Mesenchymal stem cell (in vitro differentiated cells and primary cell): ENCODE measurements around the gene CD300LF.
A peak's percentile ranks its signal among the peaks of the same experiment; 100 is the strongest.

Source experiments
- DNase-seq: peaks from one replicate; pipeline ENCODE4 v3.0.0-alpha.2; 2013
- H2AFZ ChIP-seq: one replicate; pipeline ENCODE4 v1.6.1; 2013; ENCODE audit warnings: low read depth, mild to moderate bottlenecking, control low read depth, inconsistent platforms, low read length, moderate library complexity
- H2AK5ac ChIP-seq: 2 replicates; pipeline ENCODE4 v1.6.1; 2013; ENCODE audit warnings: low read length, moderate library complexity, mild to moderate bottlenecking, inconsistent platforms; ENCODE audit not compliant: severe bottlenecking
- H2BK120ac ChIP-seq: one replicate; pipeline ENCODE4 v1.6.1; 2013; ENCODE audit warnings: low read depth, mild to moderate bottlenecking, inconsistent platforms, low read length, moderate library complexity
- H2BK12ac ChIP-seq, 2 experiments: one replicate each; pipeline ENCODE4 v1.6.1; 2013; ENCODE audit warnings: inconsistent platforms in 2 of 2, low read length in 2 of 2, mild to moderate bottlenecking in 2 of 2, moderate library complexity in 2 of 2, control low read depth in 1 of 2
- H2BK15ac ChIP-seq: one replicate; pipeline ENCODE4 v1.6.1; 2013; ENCODE audit warnings: mild to moderate bottlenecking, low read depth, inconsistent platforms; ENCODE audit not compliant: poor library complexity, severe bottlenecking
- H2BK5ac ChIP-seq: 2 replicates; pipeline ENCODE4 v1.6.1; 2013; ENCODE audit warnings: low read depth, mild to moderate bottlenecking, low read length, control low read depth, inconsistent platforms; ENCODE audit not compliant: poor library complexity, severe bottlenecking
- H3K14ac ChIP-seq, 2 experiments: one replicate each; pipeline ENCODE4 v1.6.1; 2013; ENCODE audit warnings: inconsistent platforms in 2 of 2, low read length in 2 of 2, control low read depth in 1 of 2, mild to moderate bottlenecking in 1 of 2, moderate library complexity in 1 of 2
- H3K18ac ChIP-seq, 2 experiments: one replicate each; pipeline ENCODE4 v1.6.1; 2013; ENCODE audit warnings: inconsistent platforms in 2 of 2, low read length in 2 of 2, control low read depth in 1 of 2, low read depth in 1 of 2, mild to moderate bottlenecking in 1 of 2
- H3K23ac ChIP-seq, 2 experiments: one replicate each; pipeline ENCODE4 v1.6.1; 2013; ENCODE audit warnings: inconsistent platforms in 2 of 2, low read length in 2 of 2, mild to moderate bottlenecking in 2 of 2, moderate library complexity in 2 of 2, control low read depth in 1 of 2
- H3K27ac ChIP-seq: 2 replicates; pipeline ENCODE4 v1.5.1; 2013; ENCODE audit warnings: mild to moderate bottlenecking, moderate library complexity, low read length, control low read depth, inconsistent platforms; ENCODE audit not compliant: poor library complexity, severe bottlenecking
- H3K27me3 ChIP-seq, 2 experiments: 2 replicates each; pipeline versions ENCODE4 v1.6.1 to v1.7.0; 2013; ENCODE audit warnings: low read length in 2 of 2, mild to moderate bottlenecking in 2 of 2, moderate library complexity in 2 of 2, control low read depth in 1 of 2, inconsistent platforms in 1 of 2; ENCODE audit not compliant: control insufficient read depth in 1 of 2, insufficient read depth in 1 of 2
- H3K36me3 ChIP-seq, 2 experiments: 2 replicates each; pipeline versions ENCODE4 v1.6.1 to v1.7.0; 2013; ENCODE audit warnings: low read length in 2 of 2, control low read depth in 1 of 2, inconsistent platforms in 1 of 2, low read depth in 1 of 2, mild to moderate bottlenecking in 1 of 2; ENCODE audit not compliant: insufficient read depth in 2 of 2, control insufficient read depth in 1 of 2
- H3K4ac ChIP-seq, 2 experiments: one replicate each; pipeline ENCODE4 v1.6.1; 2013; ENCODE audit warnings: inconsistent platforms in 2 of 2, low read length in 2 of 2, mild to moderate bottlenecking in 2 of 2, moderate library complexity in 2 of 2, control low read depth in 1 of 2, low read depth in 1 of 2
- H3K4me1 ChIP-seq: 2 replicates; pipeline ENCODE4 v1.6.1; 2013; ENCODE audit warnings: low read depth, low read length, control low read depth; ENCODE audit not compliant: control insufficient read depth, insufficient read depth
- H3K4me2 ChIP-seq: 2 replicates; pipeline ENCODE4 v1.6.1; 2013; ENCODE audit warnings: low read length, mild to moderate bottlenecking, inconsistent platforms; ENCODE audit not compliant: poor library complexity, severe bottlenecking
- H3K4me3 ChIP-seq, 2 experiments: 2 replicates each; pipeline versions ENCODE4 v1.5.1 to v1.7.0; 2013; ENCODE audit warnings: low read length in 2 of 2, mild to moderate bottlenecking in 2 of 2, control low read depth in 1 of 2, low read depth in 1 of 2; ENCODE audit not compliant: insufficient read depth in 1 of 2
- H3K79me1 ChIP-seq: replicated peaks from 2 replicates; pipeline ENCODE4 v1.6.1; 2013; ENCODE audit warnings: mild to moderate bottlenecking, control low read depth, low read length, inconsistent platforms; ENCODE audit not compliant: poor library complexity, severe bottlenecking
- H3K9ac ChIP-seq: 2 replicates; pipeline ENCODE4 v1.7.0; 2013; ENCODE audit warnings: mild to moderate bottlenecking, low read length, moderate library complexity
- H3K9me3 ChIP-seq: 2 replicates; pipeline ENCODE4 v1.7.0; 2013; ENCODE audit warnings: mild to moderate bottlenecking, low read length; ENCODE audit not compliant: control insufficient read depth
- H4K8ac ChIP-seq: one replicate; pipeline ENCODE4 v1.6.1; 2013; ENCODE audit warnings: inconsistent platforms, mild to moderate bottlenecking, low read length, moderate library complexity
- H4K91ac ChIP-seq: one replicate; pipeline ENCODE4 v1.6.1; 2013; ENCODE audit warnings: mild to moderate bottlenecking, low read length, inconsistent platforms
- WGBS: methylation state at CpG from one replicate; pipeline ENCODE4 v1.1.7; 2013; ENCODE audit warnings: mixed read lengths; 5-methylcytosine and 5-hydroxymethylcytosine counted together

CD300LF gene

GRCh38 chr17:74746376-74746775 is 33.7 kb upstream of the CD300LF start:
- Histone ChIP-seq H2AFZ (no peak overlapping the region), H3K4ac (peak overlapping the region; percentile 18 to 71), H3K18ac (peak overlapping the region; percentile 49 to 76), H3K27me3 (peaks cover 0 to 31% of the 10 kb centered on the region in 2 experiments), H3K4me2 (no peak overlapping the region), H2BK12ac (peak overlapping the region; percentile 51 to 98), H4K91ac (peak overlapping the region; percentile 74), H3K27ac (no peak overlapping the region), H3K4me3 (no peak overlapping the region), H3K14ac (no peak overlapping the region), H3K23ac (no peak overlapping the region), H3K9ac (no peak overlapping the region), H3K79me1 (peaks cover 4% of the 10 kb centered on the region), H2AK5ac (no peak overlapping the region), H3K4me1 (peaks cover 40% of the 10 kb centered on the region), H2BK120ac (peak overlapping the region; percentile 61), H2BK5ac (no peak overlapping the region), H2BK15ac (peak overlapping the region; percentile 82), H3K9me3 (no peaks in the 10 kb centered on the region), H4K8ac (peak overlapping the region; percentile 82), H3K36me3 (no peaks in the 10 kb centered on the region)
- 52% methylated on average over 5 of the region's 5 CpGs for WGBS
- peak; percentile 38 for DNase-seq

GRCh38 chr17:74745548-74746177 is 32.9 kb upstream of the CD300LF start:
- Histone ChIP-seq H2AFZ (no peak overlapping the region), H4K8ac (no peak overlapping the region), H3K18ac (peak overlapping the region in 1 of 2 experiments; percentile 49), H2BK5ac (no peak overlapping the region), H3K9ac (no peak overlapping the region), H2AK5ac (no peak overlapping the region), H2BK15ac (peak overlapping the region; percentile 73), H3K4me3 (no peak overlapping the region), H3K4me1 (peaks cover 35% of the 10 kb centered on the region), H3K27me3 (peaks cover 0 to 37% of the 10 kb centered on the region in 2 experiments), H3K4ac (peak overlapping the region in 1 of 2 experiments; percentile 24), H4K91ac (peak overlapping the region; percentile 18), H3K23ac (no peak overlapping the region), H2BK12ac (peak overlapping the region; percentile 80 to 89), H3K79me1 (peaks cover 3% of the 10 kb centered on the region), H3K9me3 (no peaks in the 10 kb centered on the region), H3K36me3 (no peaks in the 10 kb centered on the region), H3K14ac (no peak overlapping the region), H3K4me2 (no peak overlapping the region), H2BK120ac (peak overlapping the region; percentile 35), H3K27ac (no peak overlapping the region)
- 96% methylated on average over 4 of the region's 8 CpGs for WGBS
- DNase-seq: no peak

GRCh38 chr17:74744714-74745547 is 32.2 kb upstream of the CD300LF start:
- Histone ChIP-seq H3K23ac (no peak overlapping the region), H2BK5ac (no peak overlapping the region), H3K9ac (no peak overlapping the region), H3K18ac (peak overlapping the region in 1 of 2 experiments; percentile 73), H3K27ac (no peak overlapping the region), H3K4me3 (no peak overlapping the region), H3K4me1 (peaks cover 28% of the 10 kb centered on the region), H3K4me2 (peak overlapping the region; percentile 30), H3K79me1 (peaks cover 2% of the 10 kb centered on the region), H3K9me3 (no peaks in the 10 kb centered on the region), H3K36me3 (no peaks in the 10 kb centered on the region), H2AFZ (no peak overlapping the region), H3K27me3 (peaks cover 0 to 43% of the 10 kb centered on the region in 2 experiments), H4K91ac (peak overlapping the region; percentile 70), H3K4ac (peak overlapping the region in 1 of 2 experiments; percentile 36), H3K14ac (no peak overlapping the region), H2AK5ac (no peak overlapping the region), H2BK12ac (peak overlapping the region in 1 of 2 experiments; percentile 9), H2BK120ac (no peak overlapping the region), H4K8ac (peak overlapping the region; percentile 69), H2BK15ac (peak overlapping the region; percentile 76)
- WGBS: 40% methylated on average over 21 of the region's 24 CpGs
- DNase-seq: peak; percentile 68

- H3K79me1 ChIP-seq: peaks cover 2% of the 10 kb centered on the region
- H4K8ac ChIP-seq: peak overlapping the region; percentile 62
- peaks cover 27% of the 10 kb centered on the region for H3K4me1 ChIP-seq
- H3K9ac ChIP-seq: no peak overlapping the region
- no peak overlapping the region for H3K23ac ChIP-seq
- H3K4me3 ChIP-seq: no peak overlapping the region
- no peaks in the 10 kb centered on the region for H3K9me3 ChIP-seq
- no peak overlapping the region for H3K4me2 ChIP-seq
- peak overlapping the region; percentile 45 to 85 for H2BK12ac ChIP-seq
- H3K4ac ChIP-seq: peak overlapping the region; percentile 59 to 64
- no peak overlapping the region for H3K18ac ChIP-seq
- H3K14ac ChIP-seq: peak overlapping the region in 1 of 2 experiments; percentile 75
- no peak overlapping the region for H3K27ac ChIP-seq
- peaks cover 1 to 45% of the 10 kb centered on the region in 2 experiments for H3K27me3 ChIP-seq
- no peak overlapping the region for H2AFZ ChIP-seq
- no peak overlapping the region for H2BK15ac ChIP-seq
- H2BK120ac ChIP-seq: no peak overlapping the region
- H2BK5ac ChIP-seq: no peak overlapping the region
- DNase-seq: no peak
- 80% methylated on average over 2 of the region's 2 CpGs for WGBS
- H3K36me3 ChIP-seq: no peaks in the 10 kb centered on the region
- H2AK5ac ChIP-seq: no peak overlapping the region
- peak overlapping the region; percentile 74 for H4K91ac ChIP-seq
Observed at GRCh38 chr17:74744349-74744713, 31.6 kb upstream of the CD300LF start.
